ENCODE results near the gene KLRD1. TPM values are rescaled to one million over a fixed set of nuclear protein-coding genes. Genes with fewer than 3 reads are reported as not detected.

KLRD1 gene
- total RNA-seq, result not detected in 2 replicates

GRCh38 chr12:10307630-10308029 lies at the start of gene KLRD1:
KLRD1 (plus strand) TSS chr12:10307870; CDS start chr12:10308078, 208 bp downstream.

Other genes with a start within 250 kb of the KLRD1 start
- gene CLEC1A, start 208.9 kb upstream of the KLRD1 start, total RNA-seq, result 0.09 and 0.23 TPM in 2 replicates
- not detected in 2 replicates for gene CLEC7A, start 177.7 kb upstream of the KLRD1 start, total RNA-seq
- 3.2 and 5.1 TPM in 2 replicates for gene OLR1, start 135.7 kb upstream of the KLRD1 start, total RNA-seq
- 0.17 and 0.82 TPM in 2 replicates for gene TMEM52B, start 128.8 kb upstream of the KLRD1 start, total RNA-seq
- 45.0 and 48.0 TPM in 2 replicates for gene GABARAPL1, start 95.0 kb upstream of the KLRD1 start, total RNA-seq
- not detected in 2 replicates for gene KLRK1, start 82.2 kb downstream of the KLRD1 start, total RNA-seq
- gene KLRC4, start 101.9 kb downstream of the KLRD1 start, total RNA-seq, result not detected in 2 replicates
- not detected in 2 replicates for gene KLRC3, start 112.7 kb downstream of the KLRD1 start, total RNA-seq
- gene KLRC2, start 128.1 kb downstream of the KLRD1 start, total RNA-seq, result not detected in 2 replicates
- not detected in 2 replicates for gene KLRC1, start 145.5 kb downstream of the KLRD1 start, total RNA-seq
- 0.35 and 6.4 TPM in 2 replicates for gene EIF2S3B, start 198.0 kb downstream of the KLRD1 start, total RNA-seq

Measured in pericardium fibroblast (primary cell).